ENCODE measurements around the gene ITPR2.
"Not testable (repeated sequence)": the region's sequence is repeated elsewhere in the genome, so short reads cannot be mapped to it uniquely, and the experiment has no call there.

Gene ITPR2

GRCh38 chr12:26832822-26833742 is at the start of gene ITPR2:
TSS of gene ITPR2 (minus strand) at chr12:26833194. CDS start at chr12:26832781, 413 bp downstream.
- DNase-seq (ENCODE audit: low read depth) = peak; percentile 91

DNA sequence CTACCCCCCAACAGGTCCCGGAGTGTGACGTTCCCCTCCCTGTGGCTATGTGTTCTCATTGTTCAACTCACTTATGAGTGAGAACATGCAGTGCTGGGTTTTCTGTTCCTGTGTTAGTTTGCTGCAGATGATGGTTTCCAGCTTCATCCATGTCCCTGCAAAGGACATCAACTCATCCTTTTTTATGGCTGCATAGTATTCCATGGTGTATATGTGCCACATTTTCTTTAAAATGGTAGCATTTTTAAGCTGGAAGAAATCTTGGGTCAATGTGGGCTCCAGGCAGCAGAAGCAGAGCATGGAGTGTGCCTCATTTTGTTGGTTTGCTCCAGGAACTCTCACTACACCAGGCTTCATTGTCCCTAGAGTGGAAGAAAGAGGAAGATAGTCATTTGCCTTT is 47.6 kb upstream of the ITPR2 start:
- no peak for DNase-seq (ENCODE audit: low read depth)

GRCh38 chr12:26878661-26879119 is 45.7 kb upstream of the ITPR2 start:
- no peak for DNase-seq (ENCODE audit: low read depth)

DNA sequence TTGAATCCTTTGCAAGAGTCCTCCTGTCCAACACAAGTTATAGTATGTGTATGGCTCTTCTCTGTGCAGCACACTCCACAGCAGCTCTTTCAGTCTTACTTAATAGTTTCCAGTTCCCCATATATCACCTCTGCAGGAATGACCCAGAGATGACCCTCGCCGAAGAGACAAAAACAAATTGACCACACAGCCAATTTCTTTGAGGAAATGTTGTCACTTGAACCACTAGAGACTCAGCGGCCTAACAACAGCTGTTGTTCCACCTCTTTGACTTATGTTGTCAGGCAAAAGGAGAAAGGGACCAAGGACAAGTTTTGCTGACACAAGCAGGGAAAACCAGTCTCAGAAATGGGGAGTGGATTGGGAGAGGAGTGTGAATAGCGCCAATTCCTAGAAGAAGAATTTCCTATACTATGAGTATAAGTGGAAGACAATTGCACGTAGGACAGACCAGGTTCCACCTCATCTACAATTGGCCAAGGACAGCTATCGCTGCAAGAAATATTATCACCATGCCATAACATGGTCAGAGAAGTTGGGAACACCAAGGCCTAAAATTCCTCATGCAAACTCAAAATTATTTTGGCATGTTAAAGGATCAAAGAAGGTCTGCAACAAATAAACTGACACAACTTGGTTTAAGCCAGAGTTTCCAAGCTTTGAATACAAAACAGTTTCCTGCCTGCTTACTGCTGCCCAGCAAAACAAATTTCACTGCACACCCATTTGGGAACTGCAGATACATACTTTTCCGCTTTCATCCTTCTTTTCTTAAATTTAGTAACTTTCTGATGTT is 41.7 kb upstream of the ITPR2 start:
- DNase-seq (ENCODE audit: low read depth) = no peak

DNA sequence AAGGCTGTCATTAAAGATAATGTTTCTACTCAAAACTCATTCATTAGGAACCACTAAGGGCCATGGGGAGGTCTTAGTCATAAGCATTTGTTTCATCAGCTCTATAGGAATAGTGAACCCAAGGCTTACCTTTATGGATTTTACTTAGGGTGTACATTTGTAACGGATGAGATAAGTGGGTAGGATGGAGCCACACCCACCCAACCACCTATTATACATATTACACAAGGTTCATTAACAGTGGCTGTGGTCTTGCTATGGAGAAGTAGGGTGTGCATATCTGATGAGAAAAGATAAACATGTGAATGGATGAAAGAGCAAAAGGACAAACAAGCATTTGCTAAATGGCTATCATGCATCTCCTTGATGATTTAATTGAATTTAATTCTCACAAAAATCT is 39.6 kb upstream of the ITPR2 start:
- DNase-seq (ENCODE audit: low read depth) = no peak

- no peak for DNase-seq (ENCODE audit: low read depth)
These were observed 39.0 kb upstream of the ITPR2 start for GRCh38 chr12:26871985-26872384.

DNA sequence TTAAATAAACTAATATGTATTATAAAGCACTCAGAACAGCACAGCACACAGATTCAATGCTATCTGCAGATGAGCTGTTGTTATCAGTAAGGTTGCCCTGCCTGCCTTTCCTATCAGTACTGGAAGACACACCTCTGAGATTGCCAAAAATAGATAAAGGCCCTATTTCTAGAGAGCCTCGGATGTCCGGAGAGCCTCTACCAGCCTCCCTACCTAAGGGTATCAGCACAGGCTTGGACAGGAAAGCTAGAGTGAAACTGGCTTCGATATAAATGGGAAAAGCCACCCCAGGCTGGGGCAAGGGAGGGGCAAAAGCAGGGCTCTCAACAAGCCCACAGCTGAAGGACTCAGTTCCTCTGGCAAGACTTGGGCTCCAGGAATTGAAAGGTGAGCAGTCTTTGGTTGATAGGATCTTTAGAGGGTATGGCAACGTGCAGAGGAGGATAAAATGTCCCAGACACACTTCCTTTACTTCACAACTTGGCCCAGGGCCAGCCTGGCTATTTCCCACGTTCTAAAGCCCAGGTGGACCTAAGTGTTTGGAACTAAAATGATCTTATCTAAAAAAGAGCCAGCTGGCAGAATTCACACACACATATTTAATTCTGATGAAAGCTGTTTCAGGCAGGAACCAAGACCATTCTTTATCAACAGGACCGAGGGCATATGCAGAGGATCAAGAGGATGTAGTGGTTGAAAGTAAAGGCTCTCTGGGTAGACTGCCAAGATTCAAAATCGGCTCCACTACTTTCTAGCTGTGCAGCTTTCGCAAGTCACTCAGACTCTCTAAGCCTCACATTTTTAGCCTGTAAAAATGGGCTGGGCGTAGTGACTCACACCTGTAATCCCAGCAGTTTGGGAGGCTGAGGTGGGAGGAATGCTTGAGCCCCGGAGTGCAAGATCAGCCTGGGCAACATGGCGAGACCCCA is 37.8 kb upstream of the ITPR2 start:
- no peak for DNase-seq (ENCODE audit: low read depth)

DNA sequence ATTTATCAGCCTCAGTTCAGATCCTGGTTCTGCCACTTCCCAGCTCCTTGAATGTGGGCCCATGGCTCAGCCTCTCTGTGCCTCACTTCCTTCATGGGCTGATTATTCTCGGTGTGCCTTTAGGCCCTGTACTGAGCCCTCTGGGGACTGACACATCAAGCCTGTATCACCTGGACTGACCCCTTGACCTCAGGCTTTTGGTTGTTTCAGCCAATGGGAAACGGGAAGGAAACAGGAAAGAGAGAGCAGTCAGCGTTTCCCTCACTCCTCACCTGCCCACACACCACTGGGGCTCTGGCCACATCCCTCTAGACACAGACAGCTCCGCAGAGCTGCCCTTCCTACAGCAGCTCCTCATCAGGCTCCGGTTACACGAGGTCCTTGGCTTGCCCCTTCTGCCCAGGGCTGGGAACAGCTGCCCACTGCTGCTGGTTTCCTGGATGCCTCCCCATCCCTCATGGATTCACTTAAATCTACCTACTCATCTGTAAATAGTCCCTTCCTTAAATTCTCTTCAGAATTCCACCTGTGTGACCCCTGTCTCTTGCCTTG is 37.0 kb upstream of the ITPR2 start:
- no peak for DNase-seq (ENCODE audit: low read depth)

GRCh38 chr12:26869104-26869494 is 36.1 kb upstream of the ITPR2 start:
- no peak for DNase-seq (ENCODE audit: low read depth)

DNA sequence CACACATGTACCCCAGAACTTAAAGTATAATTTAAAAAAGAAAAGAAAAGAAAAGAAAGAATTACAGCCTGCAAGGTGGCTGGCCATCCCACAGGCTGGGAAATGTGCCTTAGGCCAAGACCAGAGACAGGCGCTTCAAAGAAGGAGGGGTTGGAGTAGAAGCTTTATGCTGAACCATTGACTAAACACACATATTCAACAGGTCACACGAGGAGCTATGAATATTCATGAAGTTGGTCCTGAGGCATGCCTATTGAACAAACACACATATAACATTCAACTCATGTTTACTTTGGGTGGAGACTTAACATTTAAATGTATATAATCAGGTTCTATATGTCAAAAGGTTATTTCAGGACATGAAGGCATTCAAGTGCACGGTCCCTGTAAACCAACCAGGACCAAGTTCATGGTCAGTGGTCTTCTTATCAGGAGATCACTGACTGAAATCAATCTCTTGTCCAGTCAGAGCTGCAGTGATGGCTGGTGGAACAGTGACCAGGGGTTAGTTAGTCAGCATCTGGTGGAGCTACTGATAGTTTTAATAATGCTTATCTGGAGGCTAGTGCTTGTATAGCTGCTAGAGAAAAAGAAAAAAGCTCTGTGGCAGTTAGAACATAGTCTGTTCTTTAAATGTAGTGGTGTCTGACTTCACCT is 35.6 kb upstream of the ITPR2 start:
- DNase-seq (ENCODE audit: low read depth) = no peak

DNA sequence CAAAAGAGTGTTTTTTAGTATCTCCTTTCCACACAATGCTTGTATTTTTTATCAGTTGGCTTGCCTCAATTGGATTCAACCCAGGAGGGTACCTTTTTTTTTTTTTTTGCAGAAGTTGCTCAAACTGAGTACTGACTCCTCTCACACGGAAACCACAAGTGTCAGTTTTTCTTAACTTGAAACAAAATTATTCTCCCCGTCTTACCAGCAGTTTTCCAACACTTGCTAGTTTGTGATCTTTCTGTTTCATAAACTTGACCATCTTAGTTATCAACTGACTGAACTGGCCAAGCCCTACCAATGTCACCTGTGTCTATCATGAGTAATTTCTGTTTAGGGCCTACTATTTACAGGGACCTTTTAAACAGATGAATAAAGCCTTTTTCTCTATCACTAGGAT is 34.1 kb upstream of the ITPR2 start:
- no peak for DNase-seq (ENCODE audit: low read depth)

- no peak for DNase-seq (ENCODE audit: low read depth)
These were observed 30.5 kb upstream of the ITPR2 start for GRCh38 chr12:26863515-26863914.

DNA sequence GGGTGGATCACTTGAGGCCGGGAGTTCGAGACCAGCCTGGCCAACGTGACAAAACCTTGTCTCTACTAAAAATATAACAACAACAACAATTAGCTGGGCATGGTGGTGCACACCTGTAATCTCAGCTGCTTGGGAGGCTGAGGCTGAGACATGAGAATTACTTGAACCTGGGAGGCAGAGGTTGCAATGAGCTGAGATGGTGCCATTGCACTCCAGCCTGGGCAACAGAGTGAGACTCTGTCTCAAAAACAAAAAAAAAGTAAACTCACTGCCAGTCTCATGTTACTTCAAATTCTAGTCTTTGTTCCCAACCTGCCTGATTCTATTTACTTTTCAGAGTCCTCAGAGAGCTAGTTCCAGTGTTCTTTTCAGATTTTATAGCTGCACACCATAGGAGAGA is 29.8 kb upstream of the ITPR2 start:
- DNase-seq (ENCODE audit: low read depth) = not testable (repeated sequence)

DNA sequence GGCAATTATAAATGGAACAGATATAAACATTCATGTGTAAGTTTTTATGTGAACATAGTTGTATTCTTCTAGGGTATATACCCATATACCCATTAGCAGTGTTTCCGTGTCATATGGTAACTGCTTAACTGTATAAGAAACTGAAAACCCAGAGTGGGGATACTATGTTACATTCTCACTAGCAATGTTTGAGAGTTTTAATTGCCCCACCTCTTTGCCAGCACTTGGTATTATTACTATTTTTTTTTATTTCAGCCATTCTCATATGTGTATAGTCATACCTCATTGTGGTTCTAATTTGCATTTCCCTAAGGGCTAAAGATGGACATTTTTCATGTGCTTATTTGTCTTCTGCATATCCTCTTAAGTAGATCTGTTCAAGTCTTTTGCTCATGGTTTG is 28.7 kb upstream of the ITPR2 start:
- DNase-seq (ENCODE audit: low read depth) = no peak

DNA sequence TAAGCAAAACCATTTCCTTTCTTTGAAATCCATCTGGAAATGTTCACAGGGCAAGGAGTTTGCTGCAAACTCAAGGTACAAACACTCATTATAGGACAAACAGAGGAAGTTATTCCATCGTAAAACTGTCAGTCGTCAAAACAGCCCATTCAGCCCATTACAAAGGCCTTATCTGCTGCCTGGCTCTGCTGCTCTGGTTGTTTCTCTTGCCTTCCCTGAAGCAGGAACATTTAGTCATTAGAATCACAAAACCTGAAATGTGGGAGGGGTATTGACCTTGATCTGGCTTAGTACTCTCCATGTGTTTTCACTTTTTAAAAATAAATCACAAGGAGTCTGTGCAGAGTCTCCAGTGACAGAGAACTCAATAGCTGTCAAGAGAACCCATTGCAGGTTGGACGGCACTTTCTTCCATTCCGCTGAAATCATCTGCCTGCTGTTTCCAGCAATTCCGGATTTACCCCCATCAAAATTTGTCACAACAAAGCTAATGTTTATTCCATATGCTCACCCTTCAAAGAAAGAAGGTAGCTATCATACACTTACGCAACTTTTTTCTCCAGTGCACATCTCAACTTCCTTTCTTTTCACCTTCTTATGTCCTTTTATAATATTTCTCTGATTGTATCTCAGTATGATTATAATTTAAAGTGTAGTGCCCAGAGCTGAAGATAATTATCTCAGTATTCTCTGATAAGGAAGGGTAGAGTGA is 24.6 kb upstream of the ITPR2 start:
- DNase-seq (ENCODE audit: low read depth) = no peak

GRCh38 chr12:26855337-26855736 is 22.3 kb upstream of the ITPR2 start:
- no peak for DNase-seq (ENCODE audit: low read depth)

DNA sequence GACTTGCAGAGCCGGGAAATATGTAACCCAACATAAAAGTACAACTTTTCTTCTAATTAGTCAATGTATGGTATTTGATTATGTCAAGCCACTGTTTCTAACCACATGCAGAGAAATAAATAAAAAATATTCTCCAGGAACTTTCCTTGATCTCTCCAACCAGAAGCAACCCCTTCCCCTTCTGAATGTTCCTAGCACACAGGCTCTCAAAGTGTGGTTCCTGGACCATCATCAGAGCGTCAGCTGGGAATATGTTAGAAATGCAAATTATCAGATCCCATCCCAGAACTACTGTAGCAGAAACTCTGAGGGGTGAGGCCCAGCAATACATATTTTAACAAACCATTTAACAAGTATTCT is 21.0 kb upstream of the ITPR2 start:
- no peak for DNase-seq (ENCODE audit: low read depth)

GRCh38 chr12:26853303-26854030 is 20.5 kb upstream of the ITPR2 start:
- DNase-seq (ENCODE audit: low read depth) = peak; percentile 52

DNA sequence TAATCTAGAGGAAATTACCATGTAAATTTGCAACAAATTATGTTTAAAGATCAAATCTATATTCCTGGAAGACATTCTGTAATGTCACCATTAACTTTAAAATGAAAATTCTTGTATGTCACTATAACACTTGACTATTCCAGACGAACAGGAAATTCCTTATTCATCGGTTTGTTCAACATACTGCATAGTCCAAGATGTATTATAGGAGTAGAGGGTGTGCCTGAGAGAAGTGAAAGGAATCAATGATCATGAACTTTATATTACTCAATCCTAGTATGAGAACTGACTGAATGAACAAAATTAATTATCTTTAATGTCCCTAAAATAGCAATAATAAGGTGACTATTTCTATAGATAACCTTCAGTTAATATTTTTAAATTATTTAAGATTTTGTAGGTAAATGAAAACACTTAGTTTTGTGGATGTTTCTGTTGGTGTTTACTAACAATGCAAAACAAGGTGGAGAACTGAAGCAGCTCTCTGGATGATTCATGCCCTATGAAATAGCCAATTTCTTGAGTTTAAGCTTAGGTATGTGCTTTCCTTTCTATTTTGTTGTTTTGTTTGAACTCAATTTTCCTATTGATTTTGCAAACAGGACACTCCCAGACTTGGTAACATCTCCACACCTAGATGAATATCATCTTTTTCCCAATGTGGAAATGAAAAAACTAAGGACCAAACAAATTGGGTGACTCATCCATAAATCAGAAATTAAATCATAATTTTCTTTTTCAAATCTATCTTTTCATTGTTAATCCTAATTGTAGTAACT is 18.2 kb upstream of the ITPR2 start:
- DNase-seq (ENCODE audit: low read depth) = no peak

Measured in activated T-helper 1 cell treated with Interleukin-2 at 50 U/mL for 16 hours (primary cell).